GM12891 (cell line): ENCODE measurements around the gene TFG.
A peak's percentile ranks its signal among the peaks of the same experiment; 100 is the strongest.

Experiments used
- DNase-seq: peaks from one replicate; pipeline ENCODE4 v3.0.0; 2011; ENCODE audit warnings: low spot score; ENCODE audit not compliant: insufficient read length
- FAIRE-seq: peaks from 2 replicates; lab custom pipeline; 2011; peaks lifted over from hg19 to GRCh38; lab: Jason Lieb, UNC
- PAX5 ChIP-seq: IDR thresholded peaks from 2 replicates; pipeline ENCODE4 v1.6.1; 2011; ENCODE audit warnings: low read length, moderate library complexity, mild to moderate bottlenecking; ENCODE audit not compliant: insufficient read depth, severe bottlenecking
- POLR2A ChIP-seq: IDR thresholded peaks from 2 replicates; pipeline ENCODE4 v1.6.1; 2011; ENCODE audit warnings: low read depth, low read length, control low read depth
- POLR2AphosphoS5 ChIP-seq: IDR thresholded peaks from 2 replicates; pipeline ENCODE4 v1.6.1; 2011; ENCODE audit warnings: low read depth, low read length, control low read depth
- POU2F2 ChIP-seq: IDR thresholded peaks from 2 replicates; pipeline ENCODE4 v1.6.1; 2011; ENCODE audit warnings: low read depth, mild to moderate bottlenecking, control low read depth, low read length, moderate library complexity
- SPI1 ChIP-seq: IDR thresholded peaks from 2 replicates; pipeline ENCODE4 v1.6.1; 2011; ENCODE audit warnings: low read depth, low read length, control low read depth
- TAF1 ChIP-seq: IDR thresholded peaks from 2 replicates; pipeline ENCODE4 v1.6.1; 2011; ENCODE audit warnings: low read depth, low read length, control low read depth

Gene TFG

GRCh38 chr3:100693225-100693624 is 16.1 kb upstream of the TFG start:
- DNase-seq, result no peak
- no peak for TF ChIP-seq POU2F2
- FAIRE-seq, result no peak

GRCh38 chr3:100695696-100696095 is 13.6 kb upstream of the TFG start:
- no peak for TF ChIP-seq SPI1
- no peak for TF ChIP-seq POU2F2
- no peak for TF ChIP-seq PAX5
- no peak for TF ChIP-seq POLR2AphosphoS5
- no peak for TF ChIP-seq TAF1
- no peak for TF ChIP-seq POLR2A
- FAIRE-seq, result no peak
- DNase-seq, result no peak

- no peak for FAIRE-seq
- TF ChIP-seq SPI1 (no peak), POLR2A (no peak), POLR2AphosphoS5 (no peak), POU2F2 (no peak), TAF1 (no peak), PAX5 (no peak)
Observed at GRCh38 chr3:100696161-100696560, 13.1 kb upstream of the TFG start.

GRCh38 chr3:100697172-100697571 is 12.1 kb upstream of the TFG start:
- FAIRE-seq (no peak), DNase-seq (no peak)
- TF ChIP-seq SPI1 (no peak), POLR2AphosphoS5 (no peak), TAF1 (no peak), POU2F2 (no peak), PAX5 (no peak), POLR2A (no peak)

More at GRCh38 chr3:100696161-100696560, 13.1 kb upstream of the TFG start:
- no peak for DNase-seq

- no peak for FAIRE-seq
- DNase-seq, result no peak
- TF ChIP-seq TAF1 (no peak), PAX5 (no peak), POLR2A (no peak), POU2F2 (no peak)
Observed at GRCh38 chr3:100697723-100698285, 11.5 kb upstream of the TFG start.

GRCh38 chr3:100698736-100699135 is 10.6 kb upstream of the TFG start:
- TF ChIP-seq SPI1 (no peak), POLR2A (no peak), PAX5 (no peak), POU2F2 (no peak), POLR2AphosphoS5 (no peak), TAF1 (no peak)
- DNase-seq (no peak), FAIRE-seq (no peak)

- FAIRE-seq (no peak), DNase-seq (no peak)
- no peak for TF ChIP-seq SPI1
- no peak for TF ChIP-seq PAX5
- TF ChIP-seq TAF1, result no peak
- TF ChIP-seq POU2F2, result no peak
- TF ChIP-seq POLR2A, result no peak
- no peak for TF ChIP-seq POLR2AphosphoS5
Observed at GRCh38 chr3:100700708-100701107, 8.6 kb upstream of the TFG start.

- no peak for TF ChIP-seq SPI1
- no peak for TF ChIP-seq POLR2A
- TF ChIP-seq PAX5, result no peak
- no peak for TF ChIP-seq POU2F2
- no peak for TF ChIP-seq POLR2AphosphoS5
- TF ChIP-seq TAF1, result no peak
- DNase-seq (no peak), FAIRE-seq (peak; percentile 57)
Observed at GRCh38 chr3:100702082-100702979, 7.0 kb upstream of the TFG start.

GRCh38 chr3:100702980-100703345 is 6.3 kb upstream of the TFG start:
- FAIRE-seq (no peak), DNase-seq (no peak)
- TF ChIP-seq POLR2A (no peak), SPI1 (no peak), PAX5 (no peak), POLR2AphosphoS5 (no peak), TAF1 (no peak), POU2F2 (no peak)
